Astrocyte (in vitro differentiated cells and primary cell): Measurements from ENCODE around the gene KMT2C. TPM values are rescaled to one million over a fixed set of nuclear protein-coding genes. Genes with fewer than 3 reads are reported as not detected.
"Not testable (repeated sequence)": the region's sequence is repeated elsewhere in the genome, so short reads cannot be mapped to it uniquely, and the experiment has no call there.

Source experiments
- DNase-seq: peaks from one replicate; pipeline ENCODE4 v3.0.0-alpha.2; 2010; ENCODE audit warnings: low read depth
- FAIRE-seq: peaks from 2 replicates; lab custom pipeline; 2011; peaks lifted over from hg19 to GRCh38; lab: Jason Lieb, UNC
- H2AFZ ChIP-seq: 2 replicates; pipeline ENCODE4 v1.6.0; 2012; ENCODE audit warnings: low read depth, low read length, inconsistent platforms
- H3K27ac ChIP-seq: 2 replicates; pipeline ENCODE4 v1.5.1; 2011; ENCODE audit warnings: low read depth, low read length, inconsistent platforms
- H3K27me3 ChIP-seq: 2 replicates; pipeline ENCODE4 v1.6.0; 2011; ENCODE audit warnings: low read length, inconsistent platforms; ENCODE audit not compliant: insufficient read depth
- H3K36me3 ChIP-seq: 2 replicates; pipeline ENCODE4 v1.5.1; 2011; ENCODE audit warnings: low read length, inconsistent platforms; ENCODE audit not compliant: insufficient read depth
- H3K4me1 ChIP-seq: 2 replicates; pipeline ENCODE4 v1.5.1; 2011; ENCODE audit warnings: low read length, inconsistent platforms; ENCODE audit not compliant: insufficient read depth
- H3K4me2 ChIP-seq: 2 replicates; pipeline ENCODE4 v1.6.0; 2012; ENCODE audit warnings: low read length, inconsistent platforms
- H3K4me3 ChIP-seq: 2 replicates; pipeline ENCODE4 v1.5.1; 2011; ENCODE audit warnings: low read depth, mild to moderate bottlenecking, low read length, inconsistent platforms; ENCODE audit not compliant: insufficient read depth
- H3K79me2 ChIP-seq: 2 replicates; pipeline ENCODE4 v1.6.0; 2012; ENCODE audit warnings: mild to moderate bottlenecking, low read length, inconsistent platforms; ENCODE audit not compliant: insufficient read depth
- H3K9ac ChIP-seq: 2 replicates; pipeline ENCODE4 v1.6.0; 2012; ENCODE audit warnings: mild to moderate bottlenecking, low read length, inconsistent platforms
- H3K9me3 ChIP-seq: 2 replicates; pipeline ENCODE4 v1.5.1; 2012; ENCODE audit warnings: low read depth, mild to moderate bottlenecking, low read length, inconsistent platforms; ENCODE audit not compliant: insufficient read depth
- H4K20me1 ChIP-seq: 2 replicates; pipeline ENCODE4 v1.6.0; 2012; ENCODE audit warnings: low read length, inconsistent platforms; ENCODE audit not compliant: insufficient read depth
- H3K27ac Mint-ChIP-seq: one replicate; pipeline ENCODE4 v1.8.0; 2021; ENCODE audit warnings: mild to moderate bottlenecking, mixed read lengths; ENCODE audit not compliant: unreplicated experiment
- H3K27me3 Mint-ChIP-seq: one replicate; pipeline ENCODE4 v1.8.0; 2021; ENCODE audit warnings: low read depth, mixed read lengths; ENCODE audit not compliant: unreplicated experiment
- H3K36me3 Mint-ChIP-seq: one replicate; pipeline ENCODE4 v1.8.0; 2021; ENCODE audit warnings: low read depth, mixed read lengths; ENCODE audit not compliant: unreplicated experiment
- H3K4me1 Mint-ChIP-seq: one replicate; pipeline ENCODE4 v1.8.0; 2021; ENCODE audit warnings: low read depth, mixed read lengths; ENCODE audit not compliant: unreplicated experiment
- H3K4me3 Mint-ChIP-seq: one replicate; pipeline ENCODE4 v1.8.0; 2021; ENCODE audit warnings: mild to moderate bottlenecking, moderate library complexity, mixed read lengths; ENCODE audit not compliant: unreplicated experiment
- H3K9me3 Mint-ChIP-seq: one replicate; pipeline ENCODE4 v1.8.0; 2021; ENCODE audit warnings: mild to moderate bottlenecking, mixed read lengths; ENCODE audit not compliant: unreplicated experiment
- EZH2 ChIP-seq: IDR thresholded peaks from 2 replicates; pipeline ENCODE4 v1.6.1; 2012; ENCODE audit warnings: mild to moderate bottlenecking, low read length, inconsistent platforms; ENCODE audit not compliant: insufficient read depth
- total RNA-seq: library from RNA; stranded (reverse); gene quantifications from 2 replicates; pipeline ENCODE4 v1.2.1, GENCODE V29; 2021
- TF ChIP-seq, protein P1 (sequence below): IDR thresholded peaks from 2 replicates; pipeline ENCODE4 v1.5.1; 2011; ENCODE audit warnings: low read depth, mild to moderate bottlenecking, inconsistent platforms, low read length, moderate library complexity; ENCODE audit not compliant: insufficient read depth

The KMT2C gene
- total RNA-seq, 1 donor from 2014 or later, result 59.0 TPM

- no peak overlapping the region for H3K27ac Mint-ChIP-seq
- DNase-seq (peak; percentile 50), FAIRE-seq (no peak)
- no peak for TF ChIP-seq EZH2
- TF ChIP-seq, protein P1, sequence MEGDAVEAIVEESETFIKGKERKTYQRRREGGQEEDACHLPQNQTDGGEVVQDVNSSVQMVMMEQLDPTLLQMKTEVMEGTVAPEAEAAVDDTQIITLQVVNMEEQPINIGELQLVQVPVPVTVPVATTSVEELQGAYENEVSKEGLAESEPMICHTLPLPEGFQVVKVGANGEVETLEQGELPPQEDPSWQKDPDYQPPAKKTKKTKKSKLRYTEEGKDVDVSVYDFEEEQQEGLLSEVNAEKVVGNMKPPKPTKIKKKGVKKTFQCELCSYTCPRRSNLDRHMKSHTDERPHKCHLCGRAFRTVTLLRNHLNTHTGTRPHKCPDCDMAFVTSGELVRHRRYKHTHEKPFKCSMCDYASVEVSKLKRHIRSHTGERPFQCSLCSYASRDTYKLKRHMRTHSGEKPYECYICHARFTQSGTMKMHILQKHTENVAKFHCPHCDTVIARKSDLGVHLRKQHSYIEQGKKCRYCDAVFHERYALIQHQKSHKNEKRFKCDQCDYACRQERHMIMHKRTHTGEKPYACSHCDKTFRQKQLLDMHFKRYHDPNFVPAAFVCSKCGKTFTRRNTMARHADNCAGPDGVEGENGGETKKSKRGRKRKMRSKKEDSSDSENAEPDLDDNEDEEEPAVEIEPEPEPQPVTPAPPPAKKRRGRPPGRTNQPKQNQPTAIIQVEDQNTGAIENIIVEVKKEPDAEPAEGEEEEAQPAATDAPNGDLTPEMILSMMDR, result no peak
- Histone ChIP-seq H3K36me3 (no peaks in the 10 kb centered on the region), H4K20me1 (peaks cover 89% of the 10 kb centered on the region), H3K9ac (no peak overlapping the region), H3K4me1 (peaks cover 11% of the 10 kb centered on the region), H3K4me3 (no peak overlapping the region), H3K27ac (no peak overlapping the region), H3K27me3 (no peaks in the 10 kb centered on the region), H3K79me2 (peaks cover 93% of the 10 kb centered on the region), H2AFZ (no peak overlapping the region), H3K4me2 (no peak overlapping the region), H3K9me3 (no peaks in the 10 kb centered on the region)
- no peak overlapping the region for H3K4me3 Mint-ChIP-seq
- peaks cover 16% of the 10 kb centered on the region for H3K4me1 Mint-ChIP-seq
- H3K27me3 Mint-ChIP-seq, result no peaks in the 10 kb centered on the region
- no peaks in the 10 kb centered on the region for H3K9me3 Mint-ChIP-seq
- H3K36me3 Mint-ChIP-seq, result no peaks in the 10 kb centered on the region
Observed at GRCh38 chr7:152430854-152431253, 4.9 kb downstream of the KMT2C start.

DNA sequence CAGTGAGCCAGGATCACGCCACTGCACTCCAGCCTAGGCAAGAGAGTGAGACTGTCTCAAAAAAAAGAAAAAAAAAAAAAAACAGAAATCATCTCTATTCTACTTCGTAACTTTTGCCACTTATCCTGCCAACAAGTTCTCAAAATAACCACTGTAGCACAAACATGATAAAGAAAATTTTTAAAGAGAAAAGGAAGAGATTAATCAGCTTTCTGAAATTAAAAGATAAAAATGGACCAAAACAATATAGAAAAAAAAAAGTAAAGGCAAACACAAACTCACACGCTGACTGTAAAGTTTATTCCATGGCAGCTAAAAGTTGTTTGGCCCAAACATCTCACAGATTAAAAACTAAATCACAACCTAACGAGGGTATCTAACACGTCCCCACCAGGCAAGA, 5.7 kb downstream of the KMT2C start:
- not testable (repeated sequence) for H3K9ac ChIP-seq, DNase-seq, H3K36me3 ChIP-seq, H3K36me3 Mint-ChIP-seq, H3K4me3 ChIP-seq, H3K4me2 ChIP-seq, H3K9me3 ChIP-seq, H3K27ac Mint-ChIP-seq, H3K27me3 Mint-ChIP-seq, H3K9me3 Mint-ChIP-seq, H2AFZ ChIP-seq, H3K27ac ChIP-seq, FAIRE-seq, H3K27me3 ChIP-seq, H3K4me3 Mint-ChIP-seq
- H3K4me1 Mint-ChIP-seq, result peaks cover 16% of the 10 kb centered on the region
- H3K79me2 ChIP-seq, result peaks cover 100% of the 10 kb centered on the region
- peaks cover 11% of the 10 kb centered on the region for H3K4me1 ChIP-seq
- H4K20me1 ChIP-seq, result peaks cover 96% of the 10 kb centered on the region

DNA sequence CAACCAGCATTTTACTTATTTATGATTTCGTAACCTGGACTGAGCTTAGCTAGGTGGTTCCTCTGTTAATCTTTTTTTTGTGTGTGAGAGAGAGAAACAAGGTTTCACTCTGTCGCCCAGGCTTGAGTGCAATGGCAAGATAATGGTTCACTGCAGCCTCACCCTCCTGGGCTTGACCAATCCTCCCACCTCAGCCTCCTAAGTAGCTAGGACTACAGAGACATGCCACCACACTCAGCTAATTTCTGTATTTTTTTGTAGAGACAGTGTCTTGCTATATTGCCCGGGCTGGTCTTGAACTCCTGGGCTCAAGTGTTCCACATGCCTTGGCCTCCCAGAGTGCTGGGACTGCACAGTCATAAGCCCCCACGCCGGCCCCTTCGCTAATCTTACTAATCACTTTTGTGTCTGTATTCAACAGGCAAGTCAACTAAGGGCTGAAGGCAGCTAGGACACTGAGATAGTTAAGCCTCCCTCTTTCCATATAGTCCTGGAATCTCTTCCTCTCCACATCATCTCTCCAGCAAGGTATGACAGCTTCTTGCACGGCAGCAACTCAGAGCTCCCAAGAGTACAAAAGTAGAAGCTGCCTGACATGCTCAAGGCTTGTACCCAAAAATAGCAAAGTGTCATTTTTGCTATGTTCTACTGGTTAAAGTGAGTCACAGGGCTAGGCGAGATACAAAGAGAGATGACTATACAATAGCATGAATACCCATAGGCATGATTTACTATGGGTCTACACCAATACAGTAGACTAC, 11.3 kb downstream of the KMT2C start:
- Mint-ChIP-seq H3K9me3 (peaks cover 7% of the 10 kb centered on the region), H3K4me3 (no peak overlapping the region), H3K27me3 (no peaks in the 10 kb centered on the region), H3K4me1 (peaks cover 17% of the 10 kb centered on the region), H3K27ac (peak overlapping the region; percentile 49), H3K36me3 (peaks cover 8% of the 10 kb centered on the region)
- H3K79me2 ChIP-seq, result peaks cover 100% of the 10 kb centered on the region
- TF ChIP-seq, protein P1, result no peak
- TF ChIP-seq EZH2, result no peak
- H3K9me3 ChIP-seq, result no peaks in the 10 kb centered on the region
- H3K36me3 ChIP-seq, result no peaks in the 10 kb centered on the region
- H3K4me3 ChIP-seq, result no peak overlapping the region
- peak overlapping the region; percentile 46 for H3K4me2 ChIP-seq
- H2AFZ ChIP-seq, result no peak overlapping the region
- H3K4me1 ChIP-seq, result peaks cover 4% of the 10 kb centered on the region
- H4K20me1 ChIP-seq, result peaks cover 95% of the 10 kb centered on the region
- DNase-seq (peak; percentile 62), FAIRE-seq (peak; percentile 59)
- H3K27ac ChIP-seq, result no peak overlapping the region
- no peaks in the 10 kb centered on the region for H3K27me3 ChIP-seq
- no peak overlapping the region for H3K9ac ChIP-seq
